ENCODE results near the gene NCAPH2.

GRCh38 chr22:50532824-50533796, 25.1 kb downstream of the NCAPH2 start:
- no peak for TF ChIP-seq CTCF (IDR thresholded peaks at IDR 0.05)
- no peak for TF ChIP-seq POLR2A (IDR thresholded peaks at IDR 0.05)
